OCI-LY7 (cell line): Measurements from ENCODE around the gene PLCE1. TPM values are rescaled to one million over a fixed set of nuclear protein-coding genes. Genes with fewer than 3 reads are reported as not detected.
"Not testable (repeated sequence)": the region's sequence is repeated elsewhere in the genome, so short reads cannot be mapped to it uniquely, and the experiment has no call there.

Experiments used
- BruUV-seq: library from RNA; stranded (reverse); fragments of 400-500 nt; replicated peaks from 2 replicates; lab custom pipeline; 2021; lab: Mats Ljungman, UMichigan
- CTCF ChIA-PET: fragments of 300-600 bp; sonication (Branson Sonifier 250); formaldehyde crosslinking; loops from one replicate; lab custom pipeline; 2022; ENCODE audit warnings: antibody characterized with exemption; ENCODE audit not compliant: unreplicated experiment; lab: Charles Lee
- POLR2A ChIA-PET: fragments of 300-600 bp; sonication (Branson Sonifier 250); formaldehyde crosslinking; loops from one replicate; lab custom pipeline; 2022; ENCODE audit warnings: antibody characterized with exemption; lab: Charles Lee
- DNase-seq: peaks from one replicate; pipeline ENCODE4 v3.0.0-alpha.2; 2015; ENCODE audit warnings: low spot score
- H2AFZ ChIP-seq: fragments of 200-600 bp; sonication (generic), shearing (Covaris generic); 2 replicates; pipeline ENCODE4 v1.6.1; 2014; ENCODE audit warnings: mild to moderate bottlenecking, antibody characterized with exemption, low read length, moderate library complexity
- H3K27ac ChIP-seq: fragments of 200-600 bp; sonication (generic); 2 replicates; pipeline ENCODE4 v1.5.1; 2014; ENCODE audit warnings: mixed run types, low read depth, mild to moderate bottlenecking, moderate library complexity, low read length, inconsistent platforms; ENCODE audit not compliant: poor library complexity, severe bottlenecking
- H3K36me3 ChIP-seq: fragments of 200-600 bp; sonication (generic); 2 replicates; pipeline ENCODE4 v1.6.1; 2014; ENCODE audit warnings: mild to moderate bottlenecking, antibody characterized with exemption, low read length, moderate library complexity, mixed read lengths; ENCODE audit not compliant: insufficient read depth
- H3K4me1 ChIP-seq: fragments of 200-600 bp; sonication (generic); 2 replicates; pipeline ENCODE4 v1.5.1; 2014; ENCODE audit warnings: mild to moderate bottlenecking, low read length; ENCODE audit not compliant: insufficient read depth, poor library complexity, severe bottlenecking
- H3K4me2 ChIP-seq: fragments of 200-600 bp; sonication (generic); 2 replicates; pipeline ENCODE4 v1.6.1; 2014; ENCODE audit warnings: mild to moderate bottlenecking, low read length
- H3K4me3 ChIP-seq: fragments of 200-600 bp; sonication (generic); 2 replicates; pipeline ENCODE4 v1.5.1; 2014; ENCODE audit warnings: mild to moderate bottlenecking, low read depth, low read length; ENCODE audit not compliant: poor library complexity, severe bottlenecking
- H3K79me2 ChIP-seq: fragments of 200-600 bp; sonication (generic); 2 replicates; pipeline ENCODE4 v1.6.1; 2016; ENCODE audit warnings: low read depth, mild to moderate bottlenecking, low read length, moderate library complexity, mixed read lengths; ENCODE audit not compliant: insufficient read depth
- H3K9me2 ChIP-seq: fragments of 200-600 bp; sonication (generic); 2 replicates; pipeline ENCODE4 v1.6.1; 2016; ENCODE audit warnings: mild to moderate bottlenecking, low read length, mixed read lengths; ENCODE audit not compliant: insufficient read depth
- H3K9me3 ChIP-seq: fragments of 200-600 bp; sonication (generic); 2 replicates; pipeline ENCODE4 v1.6.1; 2014; ENCODE audit warnings: mild to moderate bottlenecking, mixed run types, low read length, mixed read lengths
- H4K20me1 ChIP-seq: fragments of 200-600 bp; sonication (generic); 2 replicates; pipeline ENCODE4 v1.6.1; 2014; ENCODE audit warnings: mild to moderate bottlenecking, antibody characterized with exemption, low read length, moderate library complexity, mixed read lengths; ENCODE audit not compliant: insufficient read depth
- CTCF ChIP-seq: fragments of 200-600 bp; sonication (generic); conservative IDR thresholded peaks from 2 replicates; pipeline ENCODE4 v1.5.1; 2014; ENCODE audit warnings: mild to moderate bottlenecking, antibody characterized with exemption, low read length, moderate library complexity, mixed read lengths
- EZH2phosphoT487 ChIP-seq: fragments of 200-600 bp; sonication (generic); IDR thresholded peaks from 2 replicates; pipeline ENCODE4 v1.6.1; 2018; ENCODE audit warnings: low read depth, borderline replicate concordance, mild to moderate bottlenecking, mixed run types, antibody characterized with exemption, low read length, moderate library complexity, mixed read lengths
- intact Hi-C: fragments of 100-400 bp; cut with micrococcal nuclease; formaldehyde crosslinking; loops from one replicate; pipeline ENCODE4 v1.10.0; 2022; ENCODE audit not compliant: unreplicated experiment
- total RNA-seq, 2 experiments: library from RNA; depleted of rRNA in 1 of 2; stranded (reverse); fragments of >200 nt in 1 of 2; shearing (Covaris generic) in 1 of 2; gene quantifications; 2 replicates each; pipeline ENCODE4 v1.2.3, GENCODE V29; 2014 to 2022

Gene PLCE1
- total RNA-seq, 2 experiments from 2014 or later: 0.06 TPM; not detected in 1

GRCh38 chr10:93954726-93955363 lies 38.9 kb upstream of the PLCE1 start:
- CTCF ChIA-PET: no interaction called here

GRCh38 chr10:93958834-93959233 lies 34.9 kb upstream of the PLCE1 start:
- intact Hi-C loops: no loop called here
- no peaks in the 10 kb centered on the region for H3K9me2 ChIP-seq
- H2AFZ ChIP-seq: no peak overlapping the region
- H3K79me2 ChIP-seq: no peaks in the 10 kb centered on the region
- no peak overlapping the region for H3K4me3 ChIP-seq
- H3K4me2 ChIP-seq: no peak overlapping the region
- DNase-seq: no peak
- no TSS peak for BruUV-seq
- H3K27ac ChIP-seq: no peak overlapping the region
- ChIA-PET CTCF (no interaction called here), POLR2A (no interaction called here)
- H3K9me3 ChIP-seq: no peaks in the 10 kb centered on the region
- H3K4me1 ChIP-seq: no peaks in the 10 kb centered on the region
- no peaks in the 10 kb centered on the region for H4K20me1 ChIP-seq
- no peak for TF ChIP-seq EZH2phosphoT487
- TF ChIP-seq CTCF: no peak
- H3K36me3 ChIP-seq: no peaks in the 10 kb centered on the region

More at GRCh38 chr10:93954726-93955363, 38.9 kb upstream of the PLCE1 start:
- Histone ChIP-seq H2AFZ (no peak overlapping the region), H3K9me2 (no peaks in the 10 kb centered on the region), H3K79me2 (no peaks in the 10 kb centered on the region), H3K4me3 (no peak overlapping the region), H4K20me1 (no peaks in the 10 kb centered on the region), H3K4me2 (no peak overlapping the region), H3K27ac (no peak overlapping the region), H3K36me3 (no peaks in the 10 kb centered on the region), H3K4me1 (no peaks in the 10 kb centered on the region), H3K9me3 (no peaks in the 10 kb centered on the region)
- DNase-seq: no peak
- POLR2A ChIA-PET: no interaction called here
- intact Hi-C loops: no loop called here
- TF ChIP-seq EZH2phosphoT487 (no peak), CTCF (no peak)
- no TSS peak for BruUV-seq

GRCh38 chr10:93960988-93961387 lies 32.7 kb upstream of the PLCE1 start:
- H3K4me3 ChIP-seq, H3K4me2 ChIP-seq, H3K9me3 ChIP-seq, CTCF ChIA-PET, H3K79me2 ChIP-seq, DNase-seq, H2AFZ ChIP-seq, H3K9me2 ChIP-seq, POLR2A ChIA-PET, intact Hi-C loops, H3K4me1 ChIP-seq, BruUV-seq, H3K27ac ChIP-seq, H4K20me1 ChIP-seq, H3K36me3 ChIP-seq: not testable (repeated sequence)
